Measurements from ENCODE around the gene LSP1.

The LSP1 gene

GRCh38 chr11:1838077-1838425 is 14.8 kb upstream of the LSP1 start:
- FAIRE-seq: no peak

GRCh38 chr11:1838426-1839144 is 14.3 kb upstream of the LSP1 start, which contains the start of gene TNNI2:
Gene TNNI2, plus strand, starts transcription at chr11:1838981. Its CDS starts 716 bp downstream, at chr11:1839697.
- no peak for FAIRE-seq

- no peak for FAIRE-seq
These were observed 13.5 kb upstream of the LSP1 start for GRCh38 chr11:1839204-1839923.

GRCh38 chr11:1839924-1840779 is 12.7 kb upstream of the LSP1 start:
- no peak for FAIRE-seq

- FAIRE-seq: no peak
These were observed 12.0 kb upstream of the LSP1 start for GRCh38 chr11:1840780-1841480.

- no peak for FAIRE-seq
These were observed 11.3 kb upstream of the LSP1 start for GRCh38 chr11:1841511-1842148.

- FAIRE-seq: no peak
These were observed 10.5 kb upstream of the LSP1 start for GRCh38 chr11:1842149-1843097.

GRCh38 chr11:1843098-1843473 is 9.8 kb upstream of the LSP1 start:
- no peak for FAIRE-seq

GRCh38 chr11:1843796-1844195 is 9.1 kb upstream of the LSP1 start:
- FAIRE-seq: no peak

- FAIRE-seq: no peak
These were observed 8.4 kb upstream of the LSP1 start for GRCh38 chr11:1844221-1845094.

GRCh38 chr11:1845095-1845429 is 7.8 kb upstream of the LSP1 start:
- FAIRE-seq: no peak

- no peak for FAIRE-seq
These were observed 7.1 kb upstream of the LSP1 start for GRCh38 chr11:1845561-1846452.

GRCh38 chr11:1846453-1846932 is 6.4 kb upstream of the LSP1 start:
- no peak for FAIRE-seq

GRCh38 chr11:1847006-1847735 is 5.7 kb upstream of the LSP1 start:
- no peak for FAIRE-seq

- FAIRE-seq: no peak
These were observed 4.8 kb upstream of the LSP1 start for GRCh38 chr11:1847926-1848639.

GRCh38 chr11:1848640-1849430 is 4.0 kb upstream of the LSP1 start:
- FAIRE-seq: no peak
